Uterus (tissue), 2 donors: ENCODE measurements around the gene TEKT2.

Experiments used
- POLR2A ChIP-seq, 2 donors: fragments of 450-650 bp; IDR thresholded peaks; one replicate each; pipeline ENCODE4 v1.6.1; 2016; ENCODE audit warnings: antibody characterized with exemption in 2 of 2, mild to moderate bottlenecking in 1 of 2, moderate library complexity in 1 of 2
- TF ChIP-seq, protein P1 (sequence below), 4 experiments: fragments of 200-600 bp in 2 of 4; fragments of 450-650 bp in 2 of 4; sonication (generic) in 2 of 4; IDR thresholded peaks; one replicate each; pipeline ENCODE4 v1.5.1; 2016 to 2019; ENCODE audit warnings: antibody characterized with exemption in 4 of 4, mild to moderate bottlenecking in 2 of 4, moderate library complexity in 1 of 4

DNA sequence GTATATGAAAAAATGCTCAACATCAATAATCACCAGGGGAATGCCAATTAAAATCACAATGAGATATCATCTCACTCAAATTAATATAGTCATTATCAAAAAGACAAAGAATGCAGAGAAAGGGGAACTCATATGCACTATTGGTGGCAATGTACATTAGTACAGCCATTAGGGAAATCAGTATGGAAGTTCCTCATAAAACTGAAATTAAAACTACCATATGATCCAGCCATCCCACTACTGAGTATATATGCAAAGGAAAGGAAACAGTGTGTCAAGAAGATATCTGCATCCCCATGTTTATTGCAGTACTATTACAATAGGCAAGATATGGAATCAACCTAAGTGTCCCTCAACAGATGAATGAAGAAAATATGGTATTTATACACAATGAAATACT, 32.1 kb upstream of the TEKT2 start:
- no peak for TF ChIP-seq POLR2A (IDR thresholded peaks at IDR 0.05)
- TF ChIP-seq, protein P1, sequence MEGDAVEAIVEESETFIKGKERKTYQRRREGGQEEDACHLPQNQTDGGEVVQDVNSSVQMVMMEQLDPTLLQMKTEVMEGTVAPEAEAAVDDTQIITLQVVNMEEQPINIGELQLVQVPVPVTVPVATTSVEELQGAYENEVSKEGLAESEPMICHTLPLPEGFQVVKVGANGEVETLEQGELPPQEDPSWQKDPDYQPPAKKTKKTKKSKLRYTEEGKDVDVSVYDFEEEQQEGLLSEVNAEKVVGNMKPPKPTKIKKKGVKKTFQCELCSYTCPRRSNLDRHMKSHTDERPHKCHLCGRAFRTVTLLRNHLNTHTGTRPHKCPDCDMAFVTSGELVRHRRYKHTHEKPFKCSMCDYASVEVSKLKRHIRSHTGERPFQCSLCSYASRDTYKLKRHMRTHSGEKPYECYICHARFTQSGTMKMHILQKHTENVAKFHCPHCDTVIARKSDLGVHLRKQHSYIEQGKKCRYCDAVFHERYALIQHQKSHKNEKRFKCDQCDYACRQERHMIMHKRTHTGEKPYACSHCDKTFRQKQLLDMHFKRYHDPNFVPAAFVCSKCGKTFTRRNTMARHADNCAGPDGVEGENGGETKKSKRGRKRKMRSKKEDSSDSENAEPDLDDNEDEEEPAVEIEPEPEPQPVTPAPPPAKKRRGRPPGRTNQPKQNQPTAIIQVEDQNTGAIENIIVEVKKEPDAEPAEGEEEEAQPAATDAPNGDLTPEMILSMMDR (IDR thresholded peaks at IDR 0.05), result no peak
